ENCODE results near the gene SLC25A23.

The SLC25A23 gene

DNA sequence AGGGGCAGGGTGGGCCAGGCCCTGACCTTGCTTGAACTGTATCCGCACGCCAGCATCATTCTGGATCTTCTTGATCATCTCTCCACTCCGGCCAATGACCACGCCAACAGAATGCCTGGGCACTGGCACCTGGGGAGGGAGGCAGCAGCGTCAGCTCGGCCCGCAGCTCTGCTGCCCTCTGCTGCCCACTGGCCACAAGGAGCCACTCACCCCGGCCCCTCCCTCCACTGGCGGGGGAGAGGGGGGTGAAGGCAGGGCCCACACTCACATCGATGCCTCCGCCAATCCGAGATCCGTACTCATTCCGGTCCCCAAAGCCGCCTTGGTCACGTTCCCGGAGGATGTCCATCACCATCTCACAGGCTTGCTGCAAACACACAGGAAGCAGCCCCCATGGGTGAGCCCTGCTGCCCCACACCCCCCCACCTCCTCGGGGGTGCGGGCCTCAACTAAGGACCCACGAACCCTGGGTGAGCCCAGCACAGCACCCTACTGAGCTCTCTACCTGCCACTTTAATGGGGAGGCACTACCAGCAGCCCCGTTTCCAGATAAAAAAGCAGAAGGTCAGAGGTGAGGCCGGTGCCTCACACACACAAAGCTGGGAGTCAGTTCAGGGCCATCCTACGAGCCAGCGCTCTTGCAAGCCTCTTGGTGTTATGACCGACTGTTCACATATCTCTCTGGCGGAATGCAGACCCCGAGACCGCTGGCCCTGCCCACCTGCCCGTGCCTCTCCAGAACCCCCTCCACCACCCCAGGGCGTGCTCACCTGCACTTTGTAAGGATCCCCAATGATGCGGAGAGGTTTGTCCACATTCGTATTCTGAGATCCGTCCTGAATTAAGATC is 41.7 kb downstream of the SLC25A23 start:
- Histone ChIP-seq H3K27me3 (ENCODE audit: insufficient read depth, low read length, poor library complexity) (no peaks in the 10 kb centered on the region), H2AFZ (ENCODE audit: low read depth, low read length) (no peak overlapping the region), H3K36me3 (ENCODE audit: insufficient read depth, low read length) (peaks cover 92% of the 10 kb centered on the region), H3K9me3 (ENCODE audit: insufficient read depth, low read length, severe bottlenecking) (no peaks in the 10 kb centered on the region), H4K20me1 (ENCODE audit: insufficient read depth, low read length) (peaks cover 88% of the 10 kb centered on the region), H3K4me1 (ENCODE audit: insufficient read depth, low read length) (peaks cover 17% of the 10 kb centered on the region), H3K27ac (ENCODE audit: low read length) (no peak overlapping the region), H3K4me3 (ENCODE audit: low read depth in 1 of 2, low read length in 2 of 2) (no peak overlapping the region), H3K4me2 (ENCODE audit: insufficient read depth, low read length) (no peak overlapping the region), H3K9ac (ENCODE audit: low read depth, low read length) (no peak overlapping the region), H3K79me2 (ENCODE audit: insufficient read depth, low read length) (peaks cover 54% of the 10 kb centered on the region)
- ATAC-seq (ENCODE audit: insufficient read depth, low read depth) (no peak), DNase-seq (no peak)
- TF ChIP-seq CTCF (IDR thresholded peaks at IDR 0.05; ENCODE audit: borderline replicate concordance, extremely low read depth, low read length, poor library complexity, severe bottlenecking), result peak; percentile 17
- TF ChIP-seq EZH2 (IDR thresholded peaks at IDR 0.05; ENCODE audit: borderline replicate concordance, low read depth, low read length, severe bottlenecking), result no peak

GRCh38 chr19:6416658-6417405 is 42.8 kb downstream of the SLC25A23 start:
- Histone ChIP-seq H3K4me1 (ENCODE audit: insufficient read depth, low read length) (peaks cover 6% of the 10 kb centered on the region), H3K4me3 (ENCODE audit: low read depth in 1 of 2, low read length in 2 of 2) (no peak overlapping the region), H4K20me1 (ENCODE audit: insufficient read depth, low read length) (peaks cover 87% of the 10 kb centered on the region), H3K4me2 (ENCODE audit: insufficient read depth, low read length) (no peak overlapping the region), H3K36me3 (ENCODE audit: insufficient read depth, low read length) (peaks cover 84% of the 10 kb centered on the region), H3K79me2 (ENCODE audit: insufficient read depth, low read length) (peaks cover 43% of the 10 kb centered on the region), H3K27ac (ENCODE audit: low read length) (no peak overlapping the region), H2AFZ (ENCODE audit: low read depth, low read length) (no peak overlapping the region), H3K27me3 (ENCODE audit: insufficient read depth, low read length, poor library complexity) (no peaks in the 10 kb centered on the region), H3K9ac (ENCODE audit: low read depth, low read length) (no peak overlapping the region), H3K9me3 (ENCODE audit: insufficient read depth, low read length, severe bottlenecking) (no peaks in the 10 kb centered on the region)
- TF ChIP-seq CTCF (IDR thresholded peaks at IDR 0.05; ENCODE audit: borderline replicate concordance, extremely low read depth, low read length, poor library complexity, severe bottlenecking) (no peak), EZH2 (IDR thresholded peaks at IDR 0.05; ENCODE audit: borderline replicate concordance, low read depth, low read length, severe bottlenecking) (no peak)
- ATAC-seq (ENCODE audit: insufficient read depth, low read depth), result no peak
- no peak for DNase-seq

GRCh38 chr19:6415591-6416190 is 43.9 kb downstream of the SLC25A23 start:
- ATAC-seq (ENCODE audit: insufficient read depth, low read depth) (no peak), DNase-seq (no peak)
- Histone ChIP-seq H3K4me3 (ENCODE audit: low read depth in 1 of 2, low read length in 2 of 2) (no peak overlapping the region), H3K36me3 (ENCODE audit: insufficient read depth, low read length) (peaks cover 73% of the 10 kb centered on the region), H3K4me1 (ENCODE audit: insufficient read depth, low read length) (no peaks in the 10 kb centered on the region), H3K79me2 (ENCODE audit: insufficient read depth, low read length) (peaks cover 32% of the 10 kb centered on the region), H3K9me3 (ENCODE audit: insufficient read depth, low read length, severe bottlenecking) (no peaks in the 10 kb centered on the region), H3K27ac (ENCODE audit: low read length) (no peak overlapping the region), H3K27me3 (ENCODE audit: insufficient read depth, low read length, poor library complexity) (no peaks in the 10 kb centered on the region), H4K20me1 (ENCODE audit: insufficient read depth, low read length) (peaks cover 78% of the 10 kb centered on the region), H3K4me2 (ENCODE audit: insufficient read depth, low read length) (no peak overlapping the region), H3K9ac (ENCODE audit: low read depth, low read length) (no peak overlapping the region), H2AFZ (ENCODE audit: low read depth, low read length) (no peak overlapping the region)
- TF ChIP-seq EZH2 (IDR thresholded peaks at IDR 0.05; ENCODE audit: borderline replicate concordance, low read depth, low read length, severe bottlenecking), result no peak
